Activated CD4-positive, alpha-beta T cell treated with anti-CD3 and anti-CD28 coated beads for 1 hour (primary cell): ENCODE results near the gene GP1BB.
"Not testable (repeated sequence)": the region's sequence is repeated elsewhere in the genome, so short reads cannot be mapped to it uniquely, and the experiment has no call there.

ENCODE experiments used
- DNase-seq: peaks from one replicate; pipeline ENCODE4 v3.0.0-alpha.2; 2020

GP1BB gene

GRCh38 chr22:19714312-19715187, 8.8 kb upstream of the GP1BB start, which contains the start of gene SEPTIN5:
TSS of gene SEPTIN5 (plus strand) at chr22:19714503. CDS start at chr22:19714589, 86 bp downstream.
- no peak for DNase-seq

- DNase-seq, result no peak
These were observed 8.0 kb upstream of the GP1BB start for GRCh38 chr22:19715188-19715930.

- DNase-seq, result no peak
These were observed 7.1 kb upstream of the GP1BB start for GRCh38 chr22:19716041-19716828.

- no peak for DNase-seq
These were observed 6.6 kb upstream of the GP1BB start for GRCh38 chr22:19716829-19717105.

- no peak for DNase-seq
These were observed 6.2 kb upstream of the GP1BB start for GRCh38 chr22:19717181-19717580.

- DNase-seq, result peak; percentile 76
These were observed 5.5 kb upstream of the GP1BB start for GRCh38 chr22:19717691-19718455.

GRCh38 chr22:19718456-19719049, 4.8 kb upstream of the GP1BB start:
- no peak for DNase-seq

- DNase-seq, result no peak
These were observed 4.3 kb upstream of the GP1BB start for GRCh38 chr22:19719050-19719482.

GRCh38 chr22:19719488-19720021, 3.8 kb upstream of the GP1BB start:
- DNase-seq, result no peak

GRCh38 chr22:19720150-19720827, 3.0 kb upstream of the GP1BB start:
- no peak for DNase-seq

GRCh38 chr22:19720999-19721329, 2.4 kb upstream of the GP1BB start:
- no peak for DNase-seq

- DNase-seq, result no peak
These were observed 1.8 kb upstream of the GP1BB start for GRCh38 chr22:19721330-19722177.

GRCh38 chr22:19722178-19722981, 959 bp upstream of the GP1BB start:
- DNase-seq, result no peak

GRCh38 chr22:19722982-19723231, 432 bp upstream of the GP1BB start:
- DNase-seq, result no peak

- no peak for DNase-seq
These were observed 866 bp downstream of the GP1BB start for GRCh38 chr22:19723983-19724827.

- no peak for DNase-seq
These were observed 1.8 kb downstream of the GP1BB start for GRCh38 chr22:19724927-19725661.

GRCh38 chr22:19726064-19726788, 2.9 kb downstream of the GP1BB start:
- DNase-seq, result not testable (repeated sequence)
